Activated CD4-positive, alpha-beta T cell treated with anti-CD3 and anti-CD28 coated beads, Interleukin-2, amount 10 ng/mL, durations not matched to agents 7 days and 5 days (primary cell): ENCODE results near the gene LACRT. TPM values are rescaled to one million over a fixed set of nuclear protein-coding genes. Genes with fewer than 3 reads are reported as not detected.

Experiments used
- CTCF ChIA-PET: fragments of 350-600 bp; sonication (Branson Sonifier 250); formaldehyde crosslinking; loops from one replicate; lab custom pipeline; 2021; ENCODE audit warnings: antibody characterized with exemption; lab: Charles Lee
- POLR2A ChIA-PET: fragments of 350-600 bp; sonication (Branson Sonifier 250); formaldehyde crosslinking; loops from one replicate; lab custom pipeline; 2021; ENCODE audit warnings: antibody characterized with exemption; lab: Charles Lee
- DNase-seq: peaks from one replicate; pipeline ENCODE4 v3.0.0-alpha.2; 2020
- H3K27ac Mint-ChIP-seq: one replicate; pipeline ENCODE4 v1.8.0; 2021; ENCODE audit warnings: mild to moderate bottlenecking, moderate library complexity, mixed read lengths
- H3K27me3 Mint-ChIP-seq: one replicate; pipeline ENCODE4 v1.8.0; 2021; ENCODE audit warnings: mixed read lengths
- H3K36me3 Mint-ChIP-seq: one replicate; pipeline ENCODE4 v1.8.0; 2021; ENCODE audit warnings: low read depth, mixed read lengths
- H3K4me1 Mint-ChIP-seq: one replicate; pipeline ENCODE4 v1.8.0; 2021; ENCODE audit warnings: mixed read lengths
- H3K4me3 Mint-ChIP-seq: one replicate; pipeline ENCODE4 v1.8.0; 2021; ENCODE audit warnings: mild to moderate bottlenecking, moderate library complexity, mixed read lengths
- H3K9me3 Mint-ChIP-seq: one replicate; pipeline ENCODE4 v1.8.0; 2021; ENCODE audit warnings: mixed read lengths
- total RNA-seq, 2 experiments: library from RNA; stranded (reverse); gene quantifications; one replicate each; pipeline ENCODE4 v1.2.3, GENCODE V29; 2021

The LACRT gene
- total RNA-seq, 2 experiments from 2014 or later: not detected

DNA sequence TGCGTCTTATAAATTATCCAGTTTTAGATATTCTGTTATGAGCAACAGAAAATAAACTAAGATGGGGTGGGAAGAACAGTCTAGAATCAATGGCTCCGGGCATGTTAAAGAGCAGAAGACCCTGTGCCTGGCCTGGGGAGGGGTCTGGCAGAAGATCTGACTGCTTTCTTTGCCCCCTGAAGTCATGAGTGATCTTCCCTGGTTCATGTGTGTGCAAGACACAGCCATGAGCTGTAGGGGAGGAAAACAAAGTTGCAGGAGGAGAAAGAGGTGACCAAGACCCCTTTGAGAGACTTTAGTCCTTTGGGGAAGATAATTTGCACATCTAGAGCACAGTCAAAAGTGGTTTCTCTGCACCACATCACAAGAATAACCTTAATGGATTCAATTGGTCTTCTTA, 4.8 kb downstream of the LACRT start:
- POLR2A ChIA-PET: no interaction called here

DNA sequence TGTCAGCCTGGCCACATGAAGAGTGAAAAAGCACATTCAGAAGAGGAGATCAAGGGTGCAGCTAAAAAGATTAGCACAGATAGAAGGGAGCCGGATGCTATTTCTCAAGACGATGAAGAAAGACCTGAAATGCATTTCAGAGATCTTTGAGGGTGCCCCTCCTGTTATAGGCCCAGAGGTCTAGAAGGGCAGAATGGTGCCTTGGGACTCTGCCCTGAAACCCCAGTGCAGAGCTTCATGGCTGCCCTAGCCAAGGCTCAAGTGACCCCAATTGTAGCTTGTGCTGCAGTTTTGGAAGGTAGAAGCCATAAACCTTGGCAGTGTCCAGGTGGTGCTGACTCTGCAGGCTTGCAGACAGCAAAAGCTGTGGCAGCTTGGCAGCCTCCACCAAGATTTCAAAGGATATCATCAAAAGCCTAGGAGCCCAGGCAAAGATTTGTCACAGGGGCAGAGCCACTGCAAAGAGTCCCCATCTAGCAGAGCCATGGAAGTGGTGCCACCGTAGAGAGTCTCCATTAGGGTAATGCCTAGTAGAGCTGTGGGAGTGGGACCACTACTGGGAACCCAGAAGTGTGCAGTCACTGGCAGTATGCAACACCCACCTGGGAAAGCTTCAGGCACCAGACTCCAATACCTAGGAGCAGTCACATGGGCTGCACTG, 6.4 kb downstream of the LACRT start:
- H3K27ac Mint-ChIP-seq: no peak overlapping the region
- no peaks in the 10 kb centered on the region for H3K4me1 Mint-ChIP-seq
- ChIA-PET CTCF (interaction anchor here (1.4 kb wide), 1 partner anchor 49 kb away, joined by 3 read pairs; no protein-coding TSS in a partner anchor), POLR2A (no interaction called here)
- peaks cover 5% of the 10 kb centered on the region for H3K9me3 Mint-ChIP-seq
- no peak overlapping the region for H3K4me3 Mint-ChIP-seq
- peaks cover 22% of the 10 kb centered on the region for H3K27me3 Mint-ChIP-seq
- H3K36me3 Mint-ChIP-seq: no peaks in the 10 kb centered on the region
- no peak for DNase-seq

More for the DNA sequence above, 4.8 kb downstream of the LACRT start:
- no peaks in the 10 kb centered on the region for H3K4me1 Mint-ChIP-seq
- CTCF ChIA-PET: interaction anchor here (1.5 kb wide), 1 partner anchor 38 kb away, joined by 4 read pairs; no protein-coding TSS in a partner anchor
- DNase-seq: no peak
- H3K36me3 Mint-ChIP-seq: no peaks in the 10 kb centered on the region
- H3K9me3 Mint-ChIP-seq: peaks cover 5% of the 10 kb centered on the region
- no peak overlapping the region for H3K4me3 Mint-ChIP-seq
- H3K27ac Mint-ChIP-seq: no peak overlapping the region
- peaks cover 12% of the 10 kb centered on the region for H3K27me3 Mint-ChIP-seq

- ChIA-PET POLR2A (no interaction called here), CTCF (no interaction called here)
- Mint-ChIP-seq H3K27ac (no peak overlapping the region), H3K27me3 (peaks cover 32% of the 10 kb centered on the region), H3K4me1 (no peaks in the 10 kb centered on the region), H3K9me3 (peaks cover 5% of the 10 kb centered on the region), H3K36me3 (no peaks in the 10 kb centered on the region), H3K4me3 (no peak overlapping the region)
- DNase-seq: no peak
Measured at GRCh38 chr12:54627304-54627703, 7.4 kb downstream of the LACRT start.

DNA sequence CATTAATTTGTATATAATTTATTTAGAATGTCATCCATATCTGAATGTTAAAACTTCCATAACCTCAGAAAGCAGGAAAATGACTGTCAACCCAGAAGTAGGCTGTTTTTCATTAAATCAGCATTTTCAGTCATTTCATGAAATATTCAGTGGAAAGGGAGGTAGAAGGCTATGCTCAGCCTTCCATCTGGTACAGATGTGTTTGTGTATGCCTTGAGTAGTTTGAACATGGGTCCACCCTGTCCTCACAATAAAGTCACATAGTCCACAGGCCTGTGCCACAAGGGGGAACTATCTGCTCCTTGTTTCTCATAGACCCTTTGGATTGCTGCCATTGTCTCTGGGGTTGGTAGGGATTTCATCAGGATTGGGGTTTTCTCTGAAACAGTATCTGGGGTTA, 9.1 kb downstream of the LACRT start:
- Mint-ChIP-seq H3K36me3 (no peaks in the 10 kb centered on the region), H3K27me3 (peaks cover 41% of the 10 kb centered on the region), H3K4me3 (no peak overlapping the region), H3K27ac (no peak overlapping the region), H3K4me1 (no peaks in the 10 kb centered on the region), H3K9me3 (peaks cover 5% of the 10 kb centered on the region)
- ChIA-PET CTCF (no interaction called here), POLR2A (no interaction called here)
- DNase-seq: no peak

DNA sequence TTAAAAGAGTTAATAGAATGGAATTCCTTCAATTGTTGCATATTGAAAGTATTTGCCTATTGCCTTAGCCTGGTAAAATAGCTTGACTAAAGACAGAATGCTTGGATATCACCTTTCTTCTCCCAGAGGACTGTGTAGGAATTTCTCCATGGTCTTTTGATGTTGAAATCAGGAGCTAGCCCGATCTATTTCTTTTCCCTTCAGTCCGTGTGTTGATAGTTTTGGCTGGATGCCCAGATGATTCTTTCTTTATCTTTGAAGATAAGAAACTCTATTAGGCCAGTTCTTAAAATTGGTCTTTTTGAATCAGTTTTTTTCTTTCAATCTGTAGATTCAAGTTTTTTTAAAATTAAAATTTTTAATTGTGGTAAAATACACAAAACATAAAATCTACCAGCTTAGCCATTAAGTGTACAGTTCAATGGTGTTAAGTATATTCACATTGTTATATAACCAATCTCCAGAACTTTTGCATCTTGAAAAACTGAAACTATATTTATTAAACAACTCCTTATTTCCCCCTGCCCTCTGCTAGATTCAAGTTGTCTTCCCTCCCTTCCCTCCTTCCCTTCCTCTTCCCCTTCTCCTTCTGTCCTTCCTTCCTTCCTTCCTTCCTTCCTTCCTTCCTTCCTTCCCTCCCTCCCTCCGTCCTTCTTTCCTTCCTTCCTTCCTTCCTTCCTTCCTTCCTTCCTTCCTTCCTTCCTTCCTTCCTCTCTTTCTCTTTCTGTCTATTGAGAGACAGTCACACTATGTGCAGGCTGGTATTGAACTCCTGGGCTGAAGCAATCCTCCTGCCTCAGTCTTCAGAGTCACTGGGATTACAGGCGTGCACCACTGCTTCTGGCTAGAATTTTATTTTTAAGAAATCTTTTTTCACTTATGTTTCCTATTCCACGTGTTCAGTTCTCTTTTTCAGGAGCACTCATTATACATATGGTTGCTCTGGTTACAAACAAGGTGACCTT, 10.1 kb downstream of the LACRT start:
- ChIA-PET POLR2A (no interaction called here), CTCF (interaction anchor here (0.5 kb wide), 1 partner anchor 572 kb away, joined by 4 read pairs; no protein-coding TSS in a partner anchor)
- Mint-ChIP-seq H3K36me3 (no peaks in the 10 kb centered on the region), H3K27ac (no peak overlapping the region), H3K4me1 (no peaks in the 10 kb centered on the region), H3K27me3 (peaks cover 46% of the 10 kb centered on the region), H3K4me3 (no peak overlapping the region), H3K9me3 (peaks cover 5% of the 10 kb centered on the region)
- no peak for DNase-seq

GRCh38 chr12:54622463-54623183, 12.1 kb downstream of the LACRT start:
- no peak overlapping the region for H3K27ac Mint-ChIP-seq
- H3K36me3 Mint-ChIP-seq: no peaks in the 10 kb centered on the region
- no peak for DNase-seq
- peaks cover 61% of the 10 kb centered on the region for H3K27me3 Mint-ChIP-seq
- no peaks in the 10 kb centered on the region for H3K4me1 Mint-ChIP-seq
- no peak overlapping the region for H3K4me3 Mint-ChIP-seq
- CTCF ChIA-PET: no interaction called here
- peaks cover 5% of the 10 kb centered on the region for H3K9me3 Mint-ChIP-seq
- POLR2A ChIA-PET: interaction anchor here (0.7 kb wide), 1 partner anchor 568 kb away, joined by 4 read pairs; no protein-coding TSS in a partner anchor

GRCh38 chr12:54616933-54617680, 17.6 kb downstream of the LACRT start:
- no peak overlapping the region for H3K4me3 Mint-ChIP-seq
- peaks cover 52% of the 10 kb centered on the region for H3K27me3 Mint-ChIP-seq
- H3K4me1 Mint-ChIP-seq: no peaks in the 10 kb centered on the region
- ChIA-PET POLR2A (no interaction called here), CTCF (no interaction called here)
- no peaks in the 10 kb centered on the region for H3K9me3 Mint-ChIP-seq
- no peak overlapping the region for H3K27ac Mint-ChIP-seq
- no peak for DNase-seq
- no peaks in the 10 kb centered on the region for H3K36me3 Mint-ChIP-seq

- no peak for DNase-seq
- CTCF ChIA-PET: no interaction called here
- Mint-ChIP-seq H3K36me3 (no peaks in the 10 kb centered on the region), H3K4me3 (no peak overlapping the region), H3K27me3 (peaks cover 35% of the 10 kb centered on the region), H3K4me1 (no peaks in the 10 kb centered on the region), H3K27ac (no peak overlapping the region), H3K9me3 (no peaks in the 10 kb centered on the region)
- POLR2A ChIA-PET: no interaction called here
Measured at GRCh38 chr12:54612225-54612750, 22.4 kb downstream of the LACRT start.

GRCh38 chr12:54611715-54612149, 23.0 kb downstream of the LACRT start:
- no peak overlapping the region for H3K27ac Mint-ChIP-seq
- no peaks in the 10 kb centered on the region for H3K4me1 Mint-ChIP-seq
- H3K4me3 Mint-ChIP-seq: no peak overlapping the region
- no peak for DNase-seq
- CTCF ChIA-PET: no interaction called here
- H3K36me3 Mint-ChIP-seq: no peaks in the 10 kb centered on the region
- H3K27me3 Mint-ChIP-seq: peaks cover 31% of the 10 kb centered on the region
- H3K9me3 Mint-ChIP-seq: no peaks in the 10 kb centered on the region
- POLR2A ChIA-PET: no interaction called here

DNA sequence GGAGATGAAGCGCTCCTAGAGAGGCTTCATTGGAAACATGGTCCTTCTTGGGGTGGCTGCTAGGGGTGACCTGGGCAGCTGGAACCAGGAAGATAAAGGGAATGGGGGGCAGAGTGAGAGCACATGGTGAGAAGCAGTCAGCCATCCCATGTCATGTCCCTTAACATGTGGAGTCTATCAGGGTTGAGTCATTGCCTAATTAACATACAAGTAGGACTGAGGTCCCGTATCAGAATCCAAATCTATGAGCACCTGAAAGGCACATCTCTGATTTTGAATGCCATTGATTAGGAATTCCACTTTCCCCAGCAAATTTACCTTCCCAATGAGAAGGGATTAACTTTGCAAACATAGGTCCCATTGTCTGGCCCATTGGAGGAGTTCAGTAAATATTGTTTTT, 25.9 kb downstream of the LACRT start:
- ChIA-PET CTCF (interaction anchor here (0.5 kb wide), 1 partner anchor 37 kb away, joined by 3 read pairs; no protein-coding TSS in a partner anchor), POLR2A (no interaction called here)
- H3K27ac Mint-ChIP-seq: no peak overlapping the region
- peaks cover 16% of the 10 kb centered on the region for H3K27me3 Mint-ChIP-seq
- no peak for DNase-seq
- H3K4me3 Mint-ChIP-seq: no peak overlapping the region
- H3K9me3 Mint-ChIP-seq: no peaks in the 10 kb centered on the region
- no peaks in the 10 kb centered on the region for H3K36me3 Mint-ChIP-seq
- H3K4me1 Mint-ChIP-seq: no peaks in the 10 kb centered on the region

- ChIA-PET CTCF (no interaction called here), POLR2A (no interaction called here)
- H3K27ac Mint-ChIP-seq: no peak overlapping the region
- no peaks in the 10 kb centered on the region for H3K9me3 Mint-ChIP-seq
- H3K27me3 Mint-ChIP-seq: peaks cover 16% of the 10 kb centered on the region
- no peaks in the 10 kb centered on the region for H3K36me3 Mint-ChIP-seq
- no peak overlapping the region for H3K4me3 Mint-ChIP-seq
- no peak for DNase-seq
- peaks cover 2% of the 10 kb centered on the region for H3K4me1 Mint-ChIP-seq
Measured at GRCh38 chr12:54608156-54608555, 26.5 kb downstream of the LACRT start.

- ChIA-PET CTCF (interaction anchor here (1.2 to 1.3 kb wide), 2 partner anchors 12 to 27 kb away, joined by 3 read pairs; no protein-coding TSS in a partner anchor), POLR2A (no interaction called here)
- no peak for DNase-seq
- Mint-ChIP-seq H3K27me3 (peaks cover 12% of the 10 kb centered on the region), H3K36me3 (no peaks in the 10 kb centered on the region), H3K4me1 (peaks cover 6% of the 10 kb centered on the region), H3K4me3 (no peak overlapping the region), H3K27ac (no peak overlapping the region), H3K9me3 (no peaks in the 10 kb centered on the region)
Measured at GRCh38 chr12:54606556-54606955, 28.1 kb downstream of the LACRT start.
